DMS153 treated with DMSO at 0.1 percent for 48 hours (cell line): Measurements from ENCODE around the gene VWF.

Source experiments
- DNase-seq: peaks from one replicate; lab custom pipeline; 2025; ENCODE audit not compliant: unreplicated experiment; lab: John Stamatoyannopoulos, UW

VWF gene

DNA sequence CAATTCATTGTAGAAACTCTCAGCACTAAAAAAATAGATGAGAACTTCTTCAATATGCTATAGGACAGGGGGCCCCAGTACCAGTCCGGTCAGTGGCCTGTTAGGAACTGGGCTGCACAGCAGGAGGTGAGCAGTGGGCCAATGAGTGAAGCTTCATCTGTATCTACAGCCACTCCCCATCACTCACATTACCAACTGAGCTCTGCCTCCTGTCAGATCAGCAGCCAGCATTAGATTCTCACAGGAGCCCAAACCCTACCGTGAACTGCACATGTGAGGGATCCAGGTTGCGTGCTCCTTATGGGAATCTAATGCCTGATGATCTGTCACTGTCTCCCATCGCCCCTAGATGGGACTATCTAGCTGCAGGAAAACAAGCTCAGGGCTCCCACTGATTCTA lies 163.7 kb downstream of the VWF start:
- no peak for DNase-seq

DNA sequence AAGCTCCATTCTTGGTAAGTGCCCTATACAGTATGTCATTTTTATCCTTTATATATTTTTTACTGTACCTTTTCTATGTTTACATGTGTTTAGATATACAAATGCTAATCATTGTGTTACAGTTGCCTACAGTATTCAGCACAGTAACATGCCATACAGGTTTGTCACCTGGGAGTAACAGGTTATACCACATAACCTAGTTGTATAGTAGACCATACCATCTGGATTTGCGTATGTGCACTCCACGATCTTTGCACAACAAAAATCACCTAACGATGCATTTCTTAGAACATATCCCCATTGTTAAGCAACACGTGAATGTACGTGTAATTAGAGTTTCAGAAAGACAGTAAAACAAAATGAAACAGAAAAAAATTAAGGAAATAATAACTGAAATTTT lies 167.5 kb downstream of the VWF start:
- no peak for DNase-seq

DNA sequence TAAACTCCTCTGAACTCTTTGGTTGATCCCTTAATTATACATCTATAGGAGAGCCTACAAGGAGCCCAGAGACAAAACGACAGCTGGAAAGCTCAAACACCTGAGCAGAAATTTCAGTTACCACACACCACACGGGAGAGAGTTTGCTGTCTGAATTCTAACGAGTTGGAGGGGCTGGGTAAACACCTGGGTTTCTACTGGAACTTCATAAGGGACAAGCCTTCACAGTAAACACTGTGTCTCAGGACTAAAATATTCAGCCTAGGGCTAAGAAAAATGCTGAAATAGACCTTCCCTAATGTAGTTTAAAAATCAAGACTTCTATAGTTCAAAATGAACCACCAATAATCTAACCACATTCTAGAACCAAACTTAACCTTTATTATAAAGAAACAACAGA lies 169.8 kb downstream of the VWF start:
- DNase-seq: no peak

DNA sequence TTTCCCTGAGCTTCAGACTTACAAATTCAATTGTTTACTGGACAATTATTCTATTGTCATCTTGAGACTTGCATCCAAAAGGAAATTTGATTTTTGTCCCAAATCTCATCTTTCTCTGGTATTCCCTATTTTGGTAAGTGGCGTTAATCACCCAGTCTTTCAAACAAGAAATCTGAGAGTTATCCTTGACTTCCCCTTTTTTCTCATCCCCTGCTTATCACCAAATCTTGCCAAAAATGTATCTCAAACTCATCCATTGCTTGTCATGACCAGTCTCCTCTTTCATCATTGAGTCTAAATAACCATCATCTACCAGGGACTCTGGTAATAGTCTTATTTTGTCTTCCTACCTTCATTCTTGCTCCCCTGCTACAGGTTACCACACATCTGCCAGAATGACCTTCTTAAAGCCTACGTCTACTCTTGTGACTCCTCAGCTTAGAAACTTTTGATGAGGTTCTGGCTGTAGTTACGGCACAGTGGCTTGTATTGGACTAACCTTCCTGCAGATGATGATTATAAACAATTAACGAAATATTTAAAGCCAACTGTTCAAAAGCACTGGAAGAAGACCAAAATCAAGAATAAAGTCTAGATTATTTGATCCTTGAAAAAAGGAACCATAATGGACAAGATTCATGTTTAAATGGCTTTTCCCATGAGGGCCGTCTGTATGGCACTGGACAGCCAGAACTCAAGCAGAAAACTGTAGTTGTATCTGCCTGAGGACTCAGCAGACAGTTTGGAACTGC lies 170.5 kb downstream of the VWF start:
- DNase-seq: no peak

DNA sequence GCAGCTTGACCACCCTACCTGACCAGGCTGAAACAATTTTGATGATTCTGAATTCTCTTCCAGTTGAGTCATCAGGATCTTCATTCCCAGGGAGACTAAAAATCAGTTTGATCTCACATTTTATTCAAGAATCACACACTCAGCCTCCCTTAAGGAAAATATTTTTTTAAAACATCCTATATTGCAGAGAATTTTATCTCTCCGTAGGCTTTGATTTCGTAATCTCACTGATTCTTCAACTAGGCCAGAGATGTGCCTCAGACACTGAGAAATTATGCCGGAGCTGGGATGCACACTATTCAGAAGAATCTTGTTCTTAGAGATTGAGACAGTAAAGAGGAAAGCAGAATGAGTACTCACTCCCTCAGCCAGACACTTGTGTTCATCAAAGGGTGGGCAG lies 172.4 kb downstream of the VWF start:
- no peak for DNase-seq

- no peak for DNase-seq
Observed at GRCh38 chr12:5948696-5949095, 175.8 kb downstream of the VWF start.

- no peak for DNase-seq
Observed at GRCh38 chr12:5947006-5947405, 177.5 kb downstream of the VWF start.

DNA sequence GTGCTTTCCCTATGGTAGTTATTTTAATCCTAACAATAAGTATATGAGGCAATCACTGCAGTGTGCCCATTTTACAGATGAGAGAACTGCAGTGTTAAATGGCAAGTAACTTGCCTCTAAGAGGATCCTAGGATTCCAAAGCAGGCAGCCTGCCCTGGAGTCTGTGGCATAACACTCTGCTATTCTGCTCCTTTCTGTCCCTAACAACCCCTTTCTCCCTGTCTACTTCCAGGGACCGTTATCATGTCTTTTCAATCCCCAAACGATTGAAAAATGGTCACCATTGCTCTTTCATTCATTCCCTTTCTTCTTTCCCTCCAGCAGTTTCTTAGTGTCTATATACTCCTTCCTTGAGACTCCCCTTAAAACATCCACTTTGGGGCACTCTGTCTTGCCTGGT lies 178.1 kb downstream of the VWF start:
- no peak for DNase-seq

DNA sequence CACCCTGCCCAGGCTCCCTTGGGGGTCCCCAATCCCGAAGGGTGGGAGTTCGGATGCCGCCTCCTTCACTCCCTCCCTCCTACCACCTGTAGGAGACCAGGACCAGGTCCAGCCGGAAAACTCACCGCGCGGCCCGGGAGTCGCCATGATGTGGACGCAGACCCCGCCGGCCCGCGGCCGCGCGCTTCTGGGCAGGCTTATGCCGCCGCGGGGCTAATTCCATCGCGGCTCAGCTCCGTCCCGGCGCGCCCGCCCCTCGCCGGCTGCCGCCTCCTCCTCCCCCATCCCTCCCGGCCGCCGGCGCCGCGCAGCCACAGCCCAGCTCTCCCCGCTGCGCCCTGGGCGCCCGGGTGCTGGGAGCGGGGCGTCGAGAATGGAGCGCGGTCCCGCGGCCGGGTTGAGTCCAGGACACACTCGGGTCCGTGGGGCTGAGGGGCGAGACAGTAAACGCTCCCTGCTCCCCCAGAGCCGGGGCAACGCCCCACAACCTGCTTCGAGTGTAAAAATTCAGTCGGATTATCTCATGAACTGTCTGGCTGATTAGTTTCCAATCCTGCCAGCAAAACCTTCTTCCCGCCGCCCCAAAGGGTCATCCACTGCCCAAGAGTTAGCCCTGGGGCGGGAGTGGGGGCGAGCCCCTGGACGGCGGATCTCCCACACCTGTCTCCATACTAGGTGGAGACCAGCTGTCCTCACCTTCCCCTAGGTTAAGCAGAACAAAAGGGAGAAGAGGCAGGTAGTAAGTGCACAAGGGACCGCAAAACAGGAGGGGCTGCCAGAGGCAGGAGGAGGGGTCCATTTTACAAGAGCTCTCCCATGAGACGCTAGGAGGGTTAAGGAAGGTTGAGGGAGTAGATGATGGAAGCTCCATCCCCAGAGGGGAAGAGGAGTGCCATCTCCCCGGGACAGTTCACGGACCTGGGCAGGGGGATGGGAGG lies 179.1 kb downstream of the VWF start, which contains the start of gene ANO2:
Gene ANO2, minus strand, starts transcription at position 189 of the 938 bp plus-strand sequence. Its CDS starts 42 bp downstream, at position 147.
- no peak for DNase-seq

DNA sequence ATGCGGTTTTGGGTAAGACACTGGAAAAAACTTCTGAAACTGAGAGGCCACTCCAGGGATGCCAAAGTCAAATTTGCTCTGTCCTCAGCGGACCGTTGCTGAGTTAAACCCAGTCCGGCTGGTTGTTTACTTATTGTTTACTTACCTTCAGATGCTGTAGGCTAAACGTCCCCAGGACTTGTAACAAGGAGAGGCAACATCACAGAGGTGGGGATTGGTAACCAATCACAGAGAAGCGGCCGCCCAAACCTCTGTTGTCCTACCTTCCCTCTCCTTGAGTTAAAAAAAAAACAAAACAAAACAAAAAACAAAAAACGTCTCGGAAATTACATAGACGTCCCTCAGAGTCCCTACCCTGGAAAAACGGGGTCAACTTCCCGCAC lies 179.8 kb downstream of the VWF start:
- DNase-seq: no peak

- DNase-seq: no peak
Observed at GRCh38 chr12:5944053-5944452, 180.4 kb downstream of the VWF start.

- no peak for DNase-seq
Observed at GRCh38 chr12:5941907-5942306, 182.6 kb downstream of the VWF start.

- no peak for DNase-seq
Observed at GRCh38 chr12:5927732-5928516, 196.5 kb downstream of the VWF start.

- no peak for DNase-seq
Observed at GRCh38 chr12:5925646-5926045, 198.8 kb downstream of the VWF start.

- DNase-seq: no peak
Observed at GRCh38 chr12:5924342-5924741, 200.1 kb downstream of the VWF start.

- DNase-seq: no peak
Observed at GRCh38 chr12:5923751-5924150, 200.7 kb downstream of the VWF start.

DNA sequence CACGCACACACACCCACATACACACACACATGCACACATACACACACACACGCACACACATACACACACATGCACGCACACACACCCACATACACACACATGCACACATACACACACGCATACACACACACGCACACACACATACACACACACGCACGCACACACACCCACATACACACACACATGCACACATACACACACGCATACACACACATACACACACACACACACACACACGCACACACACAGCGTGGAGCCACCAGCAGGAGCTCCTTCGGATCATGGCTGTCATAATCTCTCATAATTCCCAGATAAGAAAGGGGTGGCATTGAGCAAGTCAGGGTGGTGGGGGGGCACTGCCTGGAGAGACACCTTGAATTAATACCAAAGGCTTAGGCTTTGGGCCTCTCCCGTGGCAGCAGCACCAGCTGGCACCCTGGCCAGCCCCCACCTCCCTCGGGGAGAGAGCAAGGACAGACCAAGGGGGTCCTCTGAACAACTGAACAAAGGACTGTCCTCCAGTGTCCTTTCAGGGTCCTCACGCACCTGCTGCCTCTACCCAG lies 201.3 kb downstream of the VWF start:
- no peak for DNase-seq

- DNase-seq: no peak
Observed at GRCh38 chr12:5921966-5922899, 202.2 kb downstream of the VWF start.

- no peak for DNase-seq
Observed at GRCh38 chr12:5921027-5921909, 203.2 kb downstream of the VWF start.
